ENCODE measurements around the gene RPL19. TPM values are rescaled to one million over a fixed set of nuclear protein-coding genes. Genes with fewer than 3 reads are reported as not detected.
"Not testable (repeated sequence)": the region's sequence is repeated elsewhere in the genome, so short reads cannot be mapped to it uniquely, and the experiment has no call there.

Gene RPL19
- total RNA-seq (2014; rRNA removed; shearing (Covaris generic)) = 1,597 and 1,617 TPM in 2 replicates

GRCh38 chr17:39200070-39200879, at the start of gene RPL19:
Gene RPL19 (plus strand): TSS chr17:39200283. CDS start chr17:39200345, 62 bp downstream.
- DNase-seq (ENCODE audit: low read depth) = no peak

GRCh38 chr17:39150795-39151149, 49.3 kb upstream of the RPL19 start:
- DNase-seq (ENCODE audit: low read depth) = no peak

- no peak for DNase-seq (ENCODE audit: low read depth)
Observed at GRCh38 chr17:39151150-39151942, 48.7 kb upstream of the RPL19 start, which contains the start of gene PLXDC1. Gene PLXDC1 (minus strand): TSS chr17:39151637. CDS start chr17:39151437, 200 bp downstream.

- no peak for DNase-seq (ENCODE audit: low read depth)
Observed at GRCh38 chr17:39151943-39152818, 47.9 kb upstream of the RPL19 start.

- DNase-seq (ENCODE audit: low read depth) = peak; percentile 87
Observed at GRCh38 chr17:39153599-39154051, 46.5 kb upstream of the RPL19 start.

- no peak for DNase-seq (ENCODE audit: low read depth)
Observed at GRCh38 chr17:39155654-39156053, 44.4 kb upstream of the RPL19 start.

GRCh38 chr17:39156491-39156890, 43.6 kb upstream of the RPL19 start:
- DNase-seq (ENCODE audit: low read depth) = no peak

GRCh38 chr17:39158623-39159022, 41.5 kb upstream of the RPL19 start:
- DNase-seq (ENCODE audit: low read depth) = no peak

- no peak for DNase-seq (ENCODE audit: low read depth)
Observed at GRCh38 chr17:39161962-39162361, 38.1 kb upstream of the RPL19 start.

- peak; percentile 85 for DNase-seq (ENCODE audit: low read depth)
Observed at GRCh38 chr17:39164675-39165143, 35.4 kb upstream of the RPL19 start.

- no peak for DNase-seq (ENCODE audit: low read depth)
Observed at GRCh38 chr17:39165178-39165840, 34.8 kb upstream of the RPL19 start.

- DNase-seq (ENCODE audit: low read depth) = no peak
Observed at GRCh38 chr17:39165841-39166349, 34.2 kb upstream of the RPL19 start, which contains the start of gene ARL5C. Gene ARL5C (minus strand): TSS chr17:39166161. CDS start chr17:39165760, 401 bp downstream.

- peak; percentile 26 for DNase-seq (ENCODE audit: low read depth)
Observed at GRCh38 chr17:39166437-39167335, 33.4 kb upstream of the RPL19 start.

GRCh38 chr17:39167476-39167875, 32.6 kb upstream of the RPL19 start:
- no peak for DNase-seq (ENCODE audit: low read depth)

GRCh38 chr17:39168503-39168902, 31.6 kb upstream of the RPL19 start:
- not testable (repeated sequence) for DNase-seq (ENCODE audit: low read depth)

- DNase-seq (ENCODE audit: low read depth) = no peak
Observed at GRCh38 chr17:39169101-39169500, 31.0 kb upstream of the RPL19 start.

GRCh38 chr17:39169518-39169917, 30.6 kb upstream of the RPL19 start:
- DNase-seq (ENCODE audit: low read depth) = no peak

- no peak for DNase-seq (ENCODE audit: low read depth)
Observed at GRCh38 chr17:39170109-39170508, 30.0 kb upstream of the RPL19 start.

GRCh38 chr17:39170558-39170957, 29.5 kb upstream of the RPL19 start:
- no peak for DNase-seq (ENCODE audit: low read depth)

GRCh38 chr17:39171933-39172332, 28.1 kb upstream of the RPL19 start:
- no peak for DNase-seq (ENCODE audit: low read depth)
